ENCODE measurements around the gene IGFBP3.

The IGFBP3 gene

DNA sequence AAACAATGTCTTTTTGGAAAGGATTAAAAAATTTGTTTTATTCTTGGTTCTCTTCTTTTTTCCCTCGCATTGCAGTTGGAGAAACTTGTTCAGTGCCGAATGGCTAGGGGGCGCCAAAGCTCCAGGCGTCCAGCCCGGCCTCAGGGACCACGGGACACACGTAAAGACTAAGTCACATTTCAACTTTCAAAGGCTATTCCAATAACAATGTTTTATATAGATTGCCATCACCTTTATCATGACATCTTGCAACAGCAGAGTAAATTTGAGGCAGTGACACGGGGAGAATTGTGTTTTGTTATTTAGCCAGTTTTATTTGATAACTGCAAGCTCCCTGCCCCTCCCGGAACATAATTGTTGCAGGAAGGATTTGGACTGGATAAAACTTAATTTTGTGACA, 2.2 kb upstream of the IGFBP3 start:
- Histone ChIP-seq H3K36me3 (ENCODE audit: insufficient read depth, insufficient read length, low read length) (no peaks in the 10 kb centered on the region), H3K4me1 (ENCODE audit: insufficient read depth, insufficient read length) (peaks cover 6% of the 10 kb centered on the region), H3K4me3 (ENCODE audit: insufficient read length, low read depth) (no peak overlapping the region), H3K9ac (ENCODE audit: insufficient read length, low read depth) (no peak overlapping the region), H3K27me3 (ENCODE audit: insufficient read depth, insufficient read length) (peaks cover 48% of the 10 kb centered on the region), H3K9me3 (ENCODE audit: insufficient read depth, low read length) (no peaks in the 10 kb centered on the region)
- no peak for DNase-seq (ENCODE audit: low read depth, low spot score)
- TF ChIP-seq YY1 (IDR thresholded peaks at IDR 0.05; ENCODE audit: insufficient read depth, insufficient read length) (no peak), ZNF274 (IDR thresholded peaks at IDR 0.05; ENCODE audit: low read depth, low read length) (no peak), SUZ12 (IDR thresholded peaks at IDR 0.05; ENCODE audit: extremely low read depth, insufficient read depth, insufficient read length) (no peak)

DNA sequence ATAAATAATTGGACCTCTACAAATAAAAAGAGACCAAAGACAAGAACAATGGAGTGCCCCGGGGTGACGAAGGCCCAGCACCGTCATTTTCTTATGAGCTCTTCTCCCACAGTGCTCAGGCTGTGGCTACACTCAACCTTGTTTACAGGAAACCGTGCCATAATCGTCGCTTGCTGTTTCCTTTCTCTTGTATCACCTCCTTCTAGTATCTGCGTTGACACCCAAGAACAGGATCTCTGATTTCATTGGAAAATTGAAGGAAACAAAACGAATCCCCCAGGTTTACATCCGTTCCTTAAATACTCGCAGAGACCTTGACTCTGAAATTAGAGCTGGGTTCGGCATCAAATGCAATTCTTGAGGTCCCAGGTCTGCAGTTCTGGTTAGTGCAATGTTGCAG, 1.7 kb upstream of the IGFBP3 start:
- TF ChIP-seq ZNF274 (IDR thresholded peaks at IDR 0.05; ENCODE audit: low read depth, low read length): no peak
- TF ChIP-seq YY1 (IDR thresholded peaks at IDR 0.05; ENCODE audit: insufficient read depth, insufficient read length): no peak
- TF ChIP-seq SUZ12 (IDR thresholded peaks at IDR 0.05; ENCODE audit: extremely low read depth, insufficient read depth, insufficient read length): no peak
- Histone ChIP-seq H3K9ac (ENCODE audit: insufficient read length, low read depth) (peak overlapping the region; percentile 13), H3K4me1 (ENCODE audit: insufficient read depth, insufficient read length) (peaks cover 6% of the 10 kb centered on the region), H3K36me3 (ENCODE audit: insufficient read depth, insufficient read length, low read length) (no peaks in the 10 kb centered on the region), H3K9me3 (ENCODE audit: insufficient read depth, low read length) (no peaks in the 10 kb centered on the region), H3K27me3 (ENCODE audit: insufficient read depth, insufficient read length) (peaks cover 53% of the 10 kb centered on the region), H3K4me3 (ENCODE audit: insufficient read length, low read depth) (peak overlapping the region; percentile 23)
- no peak for DNase-seq (ENCODE audit: low read depth, low spot score)

DNA sequence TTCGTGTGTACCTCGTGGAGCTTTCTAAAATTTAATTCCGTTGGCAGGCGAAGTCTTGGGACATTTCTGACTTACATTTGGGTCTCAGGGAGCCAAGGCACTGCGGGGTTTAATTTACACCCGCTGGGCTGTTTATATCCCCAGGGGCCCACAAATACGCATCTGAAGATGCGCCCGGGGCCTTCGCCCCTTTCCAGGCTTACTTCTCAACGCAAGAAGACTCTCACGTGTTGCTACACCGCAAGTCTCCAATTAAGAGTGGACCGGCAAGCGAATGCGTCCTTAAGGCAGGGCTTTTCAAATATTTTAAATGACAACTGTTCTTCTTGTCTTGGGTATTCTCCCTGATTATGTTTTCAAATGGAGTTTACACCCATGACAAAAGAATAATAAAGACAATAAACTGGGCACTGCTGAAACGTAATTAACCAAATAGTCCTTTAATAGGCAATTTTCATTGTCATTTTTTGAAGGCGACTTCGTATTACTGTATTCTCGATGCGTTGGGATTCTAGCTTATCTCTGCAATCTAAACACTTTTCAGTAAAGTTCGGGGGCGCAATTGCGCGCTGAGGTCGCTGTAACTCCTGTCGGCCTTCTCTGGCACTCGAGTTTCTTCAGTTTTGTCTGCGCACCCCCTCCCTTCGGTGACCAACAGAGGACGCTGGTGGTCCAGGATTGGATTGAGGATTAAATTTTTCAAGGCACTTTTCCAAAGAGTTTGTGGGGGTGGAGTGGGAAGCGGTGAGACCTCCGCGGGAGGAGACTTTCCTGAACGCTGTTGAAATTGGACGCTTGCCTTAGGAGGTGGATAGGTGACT, 837 bp upstream of the IGFBP3 start:
- peaks cover 6% of the 10 kb centered on the region for H3K4me1 ChIP-seq (ENCODE audit: insufficient read depth, insufficient read length)
- DNase-seq (ENCODE audit: low read depth, low spot score): peak; percentile 84
- peaks cover 57% of the 10 kb centered on the region for H3K27me3 ChIP-seq (ENCODE audit: insufficient read depth, insufficient read length)
- peaks cover 3% of the 10 kb centered on the region for H3K36me3 ChIP-seq (ENCODE audit: insufficient read depth, insufficient read length, low read length)
- TF ChIP-seq YY1 (IDR thresholded peaks at IDR 0.05; ENCODE audit: insufficient read depth, insufficient read length): no peak
- peak overlapping the region; percentile 62 for H3K4me3 ChIP-seq (ENCODE audit: insufficient read length, low read depth)
- no peaks in the 10 kb centered on the region for H3K9me3 ChIP-seq (ENCODE audit: insufficient read depth, low read length)
- peak overlapping the region; percentile 57 for H3K9ac ChIP-seq (ENCODE audit: insufficient read length, low read depth)

DNA sequence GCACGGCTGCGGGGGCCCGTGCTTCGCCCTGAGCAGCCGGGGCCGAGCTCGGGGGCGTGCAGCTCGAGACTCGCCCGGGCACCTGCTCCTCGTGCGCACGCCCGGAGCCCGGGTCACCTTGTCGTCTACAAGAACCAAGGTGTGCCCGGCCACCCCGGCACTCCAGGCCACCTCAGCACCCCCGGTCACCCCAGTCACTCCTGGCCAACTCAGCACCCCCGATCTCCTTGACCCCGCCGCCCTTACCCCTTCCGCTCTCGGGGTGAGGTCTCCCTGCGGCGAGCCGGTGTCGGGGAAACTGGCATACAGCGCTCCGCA, 268 bp upstream of the IGFBP3 start:
- H3K36me3 ChIP-seq (ENCODE audit: insufficient read depth, insufficient read length, low read length): peaks cover 9% of the 10 kb centered on the region
- TF ChIP-seq YY1 (IDR thresholded peaks at IDR 0.05; ENCODE audit: insufficient read depth, insufficient read length) (no peak), ZNF274 (IDR thresholded peaks at IDR 0.05; ENCODE audit: low read depth, low read length) (no peak), SUZ12 (IDR thresholded peaks at IDR 0.05; ENCODE audit: extremely low read depth, insufficient read depth, insufficient read length) (no peak)
- peak overlapping the region; percentile 57 for H3K9ac ChIP-seq (ENCODE audit: insufficient read length, low read depth)
- H3K9me3 ChIP-seq (ENCODE audit: insufficient read depth, low read length): no peaks in the 10 kb centered on the region
- peaks cover 6% of the 10 kb centered on the region for H3K4me1 ChIP-seq (ENCODE audit: insufficient read depth, insufficient read length)
- H3K4me3 ChIP-seq (ENCODE audit: insufficient read length, low read depth): peak overlapping the region; percentile 62
- no peak for DNase-seq (ENCODE audit: low read depth, low spot score)
- peaks cover 57% of the 10 kb centered on the region for H3K27me3 ChIP-seq (ENCODE audit: insufficient read depth, insufficient read length)

DNA sequence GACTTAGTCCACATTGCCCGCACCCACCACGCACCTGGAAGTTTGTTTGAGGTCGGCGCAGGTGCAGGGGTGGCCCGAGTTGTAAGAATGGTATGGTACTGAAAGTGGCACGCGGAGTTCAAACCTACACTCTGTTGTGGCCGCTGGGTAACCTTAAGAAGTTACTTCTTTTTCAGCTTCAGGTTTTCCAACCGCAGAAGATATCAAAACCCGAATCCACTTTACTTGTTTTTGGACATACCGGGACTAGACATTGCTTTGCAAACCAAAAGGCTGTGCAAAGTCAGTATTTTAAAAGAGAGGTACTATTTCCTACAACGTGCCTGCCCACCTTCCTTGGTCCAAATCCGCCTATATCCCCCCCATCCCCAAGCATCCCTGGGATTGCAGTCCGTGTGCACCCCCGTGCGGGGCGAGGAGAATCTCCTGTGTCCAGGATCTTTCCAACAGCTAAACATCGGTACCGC, 1.0 kb downstream of the IGFBP3 start:
- Histone ChIP-seq H3K9ac (ENCODE audit: insufficient read length, low read depth) (peak overlapping the region; percentile 74), H3K4me3 (ENCODE audit: insufficient read length, low read depth) (peak overlapping the region; percentile 62), H3K27me3 (ENCODE audit: insufficient read depth, insufficient read length) (peaks cover 57% of the 10 kb centered on the region), H3K4me1 (ENCODE audit: insufficient read depth, insufficient read length) (peaks cover 6% of the 10 kb centered on the region), H3K9me3 (ENCODE audit: insufficient read depth, low read length) (no peaks in the 10 kb centered on the region), H3K36me3 (ENCODE audit: insufficient read depth, insufficient read length, low read length) (peaks cover 20% of the 10 kb centered on the region)
- TF ChIP-seq YY1 (IDR thresholded peaks at IDR 0.05; ENCODE audit: insufficient read depth, insufficient read length): no peak
- TF ChIP-seq ZNF274 (IDR thresholded peaks at IDR 0.05; ENCODE audit: low read depth, low read length): no peak
- TF ChIP-seq SUZ12 (IDR thresholded peaks at IDR 0.05; ENCODE audit: extremely low read depth, insufficient read depth, insufficient read length): no peak
- no peak for DNase-seq (ENCODE audit: low read depth, low spot score)

DNA sequence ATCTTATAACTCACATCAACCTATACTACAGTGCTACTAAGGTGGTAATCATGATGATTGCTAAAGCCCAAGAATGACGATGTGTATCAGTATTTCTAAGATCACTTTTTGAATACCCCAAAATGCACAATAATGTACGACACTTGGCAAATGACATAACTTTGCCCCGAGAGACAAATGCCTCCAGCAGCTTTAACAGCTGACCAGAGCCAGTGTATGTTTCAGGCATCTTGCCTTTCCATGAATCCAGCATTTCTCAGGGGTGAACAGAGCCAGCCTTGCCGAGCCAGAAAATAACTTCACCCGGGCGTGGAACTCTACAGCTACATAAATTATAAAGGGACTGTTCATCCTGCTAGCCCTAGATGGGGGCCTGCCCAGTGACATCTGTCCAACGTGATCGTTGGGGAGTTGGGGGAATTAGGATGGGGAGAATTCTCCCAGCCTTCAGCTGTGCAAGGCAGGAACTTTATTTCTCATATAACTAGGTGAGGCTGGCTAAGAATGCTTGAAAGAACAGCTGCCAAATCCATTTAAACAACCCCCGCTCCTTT, 1.8 kb downstream of the IGFBP3 start:
- Histone ChIP-seq H3K4me1 (ENCODE audit: insufficient read depth, insufficient read length) (peaks cover 1% of the 10 kb centered on the region), H3K27me3 (ENCODE audit: insufficient read depth, insufficient read length) (peaks cover 57% of the 10 kb centered on the region), H3K36me3 (ENCODE audit: insufficient read depth, insufficient read length, low read length) (peaks cover 27% of the 10 kb centered on the region), H3K4me3 (ENCODE audit: insufficient read length, low read depth) (no peak overlapping the region), H3K9me3 (ENCODE audit: insufficient read depth, low read length) (no peaks in the 10 kb centered on the region), H3K9ac (ENCODE audit: insufficient read length, low read depth) (no peak overlapping the region)
- TF ChIP-seq YY1 (IDR thresholded peaks at IDR 0.05; ENCODE audit: insufficient read depth, insufficient read length) (no peak), ZNF274 (IDR thresholded peaks at IDR 0.05; ENCODE audit: low read depth, low read length) (no peak), SUZ12 (IDR thresholded peaks at IDR 0.05; ENCODE audit: extremely low read depth, insufficient read depth, insufficient read length) (no peak)
- DNase-seq (ENCODE audit: low read depth, low spot score): no peak

DNA sequence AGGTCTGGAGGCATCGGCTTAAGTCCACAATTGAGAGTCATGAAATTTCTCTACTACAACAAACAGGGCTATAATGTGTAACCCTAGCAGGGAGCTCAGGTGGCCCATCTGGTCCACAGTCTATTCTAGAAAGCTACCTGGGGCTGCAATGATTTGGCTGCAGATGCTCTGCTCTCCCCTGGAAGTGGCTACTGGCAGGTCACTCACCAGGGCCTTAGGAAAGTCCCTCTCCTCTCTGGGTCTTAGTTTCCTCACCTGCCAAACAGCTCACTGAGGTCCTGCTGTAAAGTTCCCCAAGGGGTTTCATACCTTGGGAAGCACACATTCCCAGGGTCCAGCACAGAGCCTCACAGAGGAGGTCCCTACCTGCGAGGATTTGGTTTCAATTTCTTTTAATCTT, 2.5 kb downstream of the IGFBP3 start:
- Histone ChIP-seq H3K36me3 (ENCODE audit: insufficient read depth, insufficient read length, low read length) (peaks cover 28% of the 10 kb centered on the region), H3K9ac (ENCODE audit: insufficient read length, low read depth) (no peak overlapping the region), H3K4me1 (ENCODE audit: insufficient read depth, insufficient read length) (no peaks in the 10 kb centered on the region), H3K9me3 (ENCODE audit: insufficient read depth, low read length) (no peaks in the 10 kb centered on the region), H3K27me3 (ENCODE audit: insufficient read depth, insufficient read length) (peaks cover 57% of the 10 kb centered on the region), H3K4me3 (ENCODE audit: insufficient read length, low read depth) (no peak overlapping the region)
- DNase-seq (ENCODE audit: low read depth, low spot score): no peak
- TF ChIP-seq ZNF274 (IDR thresholded peaks at IDR 0.05; ENCODE audit: low read depth, low read length): no peak

Data from NT2/D1 (cell line).